A549 (cell line): Measurements from ENCODE around the gene MT1E. TPM values are rescaled to one million over a fixed set of nuclear protein-coding genes. Genes with fewer than 3 reads are reported as not detected.

Source experiments
- ATAC-seq, 2 experiments: fragments of 200-7000 bp in 1 of 2; fragments of >200 bp in 1 of 2; cut with Nextera tagmentation in 1 of 2; cut with Tn5 transposase in 1 of 2; 3 replicates each; pipeline versions ENCODE4 v1.8.0 to v1.9.1; 2018 to 2020; ENCODE audit warnings: mild to moderate bottlenecking in 1 of 2, moderate library complexity in 1 of 2
- CTCF ChIA-PET: fragments of 300-600 bp; sonication (Branson Sonifier 250); formaldehyde crosslinking; extraction: SDS; loops from one replicate; lab custom pipeline; 2021; ENCODE audit warnings: antibody characterized with exemption, inconsistent platforms; lab: Yijun Ruan, JAX
- POLR2A ChIA-PET: fragments of 350-600 bp; formaldehyde crosslinking; extraction: SDS; loops from one replicate; lab custom pipeline; 2021; ENCODE audit warnings: antibody characterized with exemption, inconsistent platforms; lab: Yijun Ruan, JAX
- DNase-seq, 2 experiments: peaks; one replicate each; pipeline versions ENCODE4 v3.0.0 to v3.0.0-alpha.2; 2011 to 2016; ENCODE audit warnings: low read depth in 1 of 2, low spot score in 1 of 2
- FAIRE-seq: peaks from 2 replicates; lab custom pipeline; 2011; peaks lifted over from hg19 to GRCh38; lab: Jason Lieb, UNC
- H3K27ac ChIP-seq, 2 experiments: fragments of >200 bp; sonication (Bioruptor Twin); formaldehyde crosslinking; 3 replicates each; pipeline ENCODE4 v1.5.1; 2016 to 2017
- H3K4me1 ChIP-seq: fragments of >200 bp; sonication (Bioruptor Twin); formaldehyde crosslinking; 3 replicates; pipeline ENCODE4 v1.6.1; 2016
- H3K4me2 ChIP-seq: fragments of >200 bp; sonication (Bioruptor Twin); formaldehyde crosslinking; 3 replicates; pipeline ENCODE4 v1.6.1; 2016
- H3K4me3 ChIP-seq: fragments of >200 bp; sonication (Bioruptor Twin); formaldehyde crosslinking; 3 replicates; pipeline ENCODE4 v1.5.1; 2016
- H3K9me3 ChIP-seq: fragments of >200 bp; sonication (Bioruptor Twin); formaldehyde crosslinking; 3 replicates; pipeline ENCODE4 v1.6.1; 2016
- CBX2 ChIP-seq: fragments of 200-600 bp; sonication (generic); IDR thresholded peaks from 2 replicates; pipeline ENCODE4 v1.6.1; 2016; ENCODE audit warnings: low read depth, mild to moderate bottlenecking, borderline replicate concordance
- CBX8 ChIP-seq: fragments of 200-600 bp; sonication (generic); IDR thresholded peaks from 2 replicates; pipeline ENCODE4 v1.6.1; 2016
- EP300 ChIP-seq, 2 experiments: fragments of >200 bp; sonication (Bioruptor Twin); formaldehyde crosslinking; IDR thresholded peaks; 2 replicates in 1 of 2; 3 replicates in 1 of 2; pipeline ENCODE4 v1.6.1; 2016 to 2017
- JUN ChIP-seq, 2 experiments: fragments of >200 bp; sonication (Bioruptor Twin); formaldehyde crosslinking; IDR thresholded peaks; 2 replicates in 1 of 2; 3 replicates in 1 of 2; pipeline ENCODE4 v1.6.1; 2016 to 2017
- MAFK ChIP-seq: fragments of 450-650 bp; IDR thresholded peaks from 2 replicates; pipeline ENCODE4 v1.6.1; 2014; ENCODE audit not compliant: partially characterized antibody
- MAZ ChIP-seq: fragments of 150-350 bp; IDR thresholded peaks from 2 replicates; pipeline ENCODE4 v1.6.1; 2014; ENCODE audit warnings: antibody characterized with exemption, low read depth, low read length, borderline replicate concordance
- MYC ChIP-seq: IDR thresholded peaks from 2 replicates; pipeline ENCODE4 v1.6.1; 2012; ENCODE audit warnings: mild to moderate bottlenecking, inconsistent platforms, low read length, improper control_type of control experiment, borderline replicate concordance
- NPAS2 ChIP-seq: fragments of 250-450 bp; sonication (Bioruptor Pico); IDR thresholded peaks from 2 replicates; pipeline ENCODE4 v1.8.0; 2022; ENCODE audit warnings: mild to moderate bottlenecking, moderate library complexity, borderline replicate concordance
- POLR2A ChIP-seq: IDR thresholded peaks from 2 replicates; pipeline ENCODE4 v1.6.1; 2012; ENCODE audit warnings: mild to moderate bottlenecking, low read length
- RARB ChIP-seq: fragments of 250-450 bp; sonication (Bioruptor Pico); IDR thresholded peaks from 2 replicates; pipeline ENCODE4 v1.8.0; 2021; ENCODE audit warnings: mild to moderate bottlenecking, moderate library complexity
- RFX5 ChIP-seq: fragments of 450-650 bp; IDR thresholded peaks from 2 replicates; pipeline ENCODE4 v1.7.1; 2014; ENCODE audit warnings: antibody characterized with exemption, mild to moderate bottlenecking, moderate library complexity
- ZSCAN20 ChIP-seq: fragments of 250-450 bp; sonication (Bioruptor Pico); IDR thresholded peaks from 2 replicates; pipeline ENCODE4 v1.8.0; 2022; ENCODE audit warnings: mild to moderate bottlenecking, moderate library complexity
- WGBS: methylation state at CpG from one replicate; pipeline ENCODE4 v1.1.6; 2017; ENCODE audit errors: missing lambda C conversion rate; 5-methylcytosine and 5-hydroxymethylcytosine counted together
- polyA plus RNA-seq, 4 experiments: library from polyadenylated mRNA; depleted of rRNA in 3 of 4; stranded (reverse); fragments of >200 nt; fragmentation: RNase III in 1 of 4; extraction: RNeasy Plus Mini Kit Qiagen cat#74134 plus additional on column Dnase treatment in 1 of 4; gene quantifications; 2 replicates in 3 of 4; 3 replicates in 1 of 4; pipeline ENCODE4 v1.2.3, GENCODE V29; 2011 to 2017
- TF ChIP-seq, protein P1 (sequence below): fragments of >200 bp; sonication (Bioruptor Twin); formaldehyde crosslinking; IDR thresholded peaks from 3 replicates; pipeline ENCODE4 v1.5.1; 2016
- TF ChIP-seq, protein P2 (sequence below): fragments of 250-450 bp; sonication (Bioruptor Pico); IDR thresholded peaks from 2 replicates; pipeline ENCODE4 v1.5.0; 2021; ENCODE audit warnings: mild to moderate bottlenecking, moderate library complexity, borderline replicate concordance
- TF ChIP-seq, protein P3 (sequence below): fragments of 150-350 bp; IDR thresholded peaks from 2 replicates; pipeline ENCODE4 v1.6.1; 2014; ENCODE audit warnings: low read depth, mild to moderate bottlenecking, low read length
- TF ChIP-seq, protein P4 (sequence below): fragments of >200 bp; sonication (Bioruptor Twin); formaldehyde crosslinking; IDR thresholded peaks from 2 replicates; pipeline ENCODE4 v1.6.1; 2016

The MT1E gene
- polyA plus RNA-seq, 2 of the 4 experiments (the other 2 are of a cell fraction) = not detected

DNA sequence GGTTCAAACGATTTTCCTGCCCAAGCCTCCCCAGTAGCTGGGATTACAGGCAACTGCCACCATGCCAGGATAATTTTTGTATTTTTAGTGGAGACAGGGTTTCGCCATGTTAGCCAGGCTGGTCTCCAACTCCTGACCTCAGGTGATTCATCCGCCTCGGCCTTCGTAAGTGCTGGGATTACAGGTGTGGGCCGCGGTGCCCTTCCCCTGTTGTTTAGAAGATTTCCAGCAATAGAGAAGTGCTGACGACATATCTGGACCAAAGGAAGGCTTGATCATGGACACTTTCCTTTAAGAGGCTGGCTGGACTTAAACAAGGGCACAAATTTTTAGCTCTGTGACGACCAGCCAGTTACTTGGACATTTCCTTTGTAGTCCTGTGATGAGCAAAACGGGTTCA, 5.6 kb downstream of the MT1E start:
- FAIRE-seq (no peak), ATAC-seq (no peak), DNase-seq (no peak)
- no peak overlapping the region for H3K4me2 ChIP-seq
- TF ChIP-seq NPAS2 (CRISPR knock-in tag) (no peak), MAZ (no peak)
- no peaks in the 10 kb centered on the region for H3K9me3 ChIP-seq
- CTCF ChIA-PET = interaction anchor here (1.0 to 2.6 kb wide), 6 partner anchors 9 to 71 kb away, joined by 4 to 16 read pairs (median 6); no protein-coding TSS in a partner anchor
- no peak overlapping the region for H3K4me3 ChIP-seq
- POLR2A ChIA-PET = interaction anchor here (0.7 kb wide), 1 partner anchor 12 kb away, joined by 3 read pairs; no protein-coding TSS in a partner anchor
- 73% methylated on average over 10 of the region's 10 CpGs for WGBS
- peaks cover 14% of the 10 kb centered on the region for H3K4me1 ChIP-seq
- no peak overlapping the region for H3K27ac ChIP-seq

DNA sequence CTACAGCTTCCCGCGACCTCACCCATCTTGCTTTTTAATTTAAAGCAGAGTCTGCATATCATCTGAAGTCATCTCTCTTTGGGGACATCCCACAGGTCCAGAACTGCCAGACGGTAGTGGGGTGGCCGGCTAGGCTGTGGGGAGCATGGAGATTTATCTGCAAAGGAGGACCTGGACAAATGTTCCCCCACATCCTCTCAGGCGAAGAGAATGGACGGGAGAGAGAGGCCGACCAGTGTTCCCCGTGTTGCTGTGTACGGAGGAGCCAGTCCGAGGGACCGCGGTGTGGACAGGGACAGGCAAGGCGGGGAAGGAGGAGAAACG, 6.2 kb downstream of the MT1E start:
- Histone ChIP-seq H3K4me1 (peaks cover 10% of the 10 kb centered on the region), H3K4me2 (no peak overlapping the region), H3K4me3 (no peak overlapping the region), H3K9me3 (no peaks in the 10 kb centered on the region), H3K27ac (no peak overlapping the region)
- ATAC-seq = no peak
- no peak for FAIRE-seq
- DNase-seq = no peak
- TF ChIP-seq, protein P1, sequence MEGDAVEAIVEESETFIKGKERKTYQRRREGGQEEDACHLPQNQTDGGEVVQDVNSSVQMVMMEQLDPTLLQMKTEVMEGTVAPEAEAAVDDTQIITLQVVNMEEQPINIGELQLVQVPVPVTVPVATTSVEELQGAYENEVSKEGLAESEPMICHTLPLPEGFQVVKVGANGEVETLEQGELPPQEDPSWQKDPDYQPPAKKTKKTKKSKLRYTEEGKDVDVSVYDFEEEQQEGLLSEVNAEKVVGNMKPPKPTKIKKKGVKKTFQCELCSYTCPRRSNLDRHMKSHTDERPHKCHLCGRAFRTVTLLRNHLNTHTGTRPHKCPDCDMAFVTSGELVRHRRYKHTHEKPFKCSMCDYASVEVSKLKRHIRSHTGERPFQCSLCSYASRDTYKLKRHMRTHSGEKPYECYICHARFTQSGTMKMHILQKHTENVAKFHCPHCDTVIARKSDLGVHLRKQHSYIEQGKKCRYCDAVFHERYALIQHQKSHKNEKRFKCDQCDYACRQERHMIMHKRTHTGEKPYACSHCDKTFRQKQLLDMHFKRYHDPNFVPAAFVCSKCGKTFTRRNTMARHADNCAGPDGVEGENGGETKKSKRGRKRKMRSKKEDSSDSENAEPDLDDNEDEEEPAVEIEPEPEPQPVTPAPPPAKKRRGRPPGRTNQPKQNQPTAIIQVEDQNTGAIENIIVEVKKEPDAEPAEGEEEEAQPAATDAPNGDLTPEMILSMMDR = no peak
- TF ChIP-seq MAFK (no peak), ZSCAN20 (no peak), EP300 (IDR thresholded peaks at IDR 0.05) (no peak), RFX5 (no peak), POLR2A (no peak), RARB (CRISPR knock-in tag) (no peak)
- TF ChIP-seq, protein P2, sequence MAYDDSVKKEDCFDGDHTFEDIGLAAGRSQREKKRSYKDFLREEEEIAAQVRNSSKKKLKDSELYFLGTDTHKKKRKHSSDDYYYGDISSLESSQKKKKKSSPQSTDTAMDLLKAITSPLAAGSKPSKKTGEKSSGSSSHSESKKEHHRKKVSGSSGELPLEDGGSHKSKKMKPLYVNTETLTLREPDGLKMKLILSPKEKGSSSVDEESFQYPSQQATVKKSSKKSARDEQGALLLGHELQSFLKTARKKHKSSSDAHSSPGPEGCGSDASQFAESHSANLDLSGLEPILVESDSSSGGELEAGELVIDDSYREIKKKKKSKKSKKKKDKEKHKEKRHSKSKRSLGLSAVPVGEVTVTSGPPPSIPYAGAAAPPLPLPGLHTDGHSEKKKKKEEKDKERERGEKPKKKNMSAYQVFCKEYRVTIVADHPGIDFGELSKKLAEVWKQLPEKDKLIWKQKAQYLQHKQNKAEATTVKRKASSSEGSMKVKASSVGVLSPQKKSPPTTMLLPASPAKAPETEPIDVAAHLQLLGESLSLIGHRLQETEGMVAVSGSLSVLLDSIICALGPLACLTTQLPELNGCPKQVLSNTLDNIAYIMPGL (CRISPR knock-in tag) = no peak
- TF ChIP-seq, protein P3, sequence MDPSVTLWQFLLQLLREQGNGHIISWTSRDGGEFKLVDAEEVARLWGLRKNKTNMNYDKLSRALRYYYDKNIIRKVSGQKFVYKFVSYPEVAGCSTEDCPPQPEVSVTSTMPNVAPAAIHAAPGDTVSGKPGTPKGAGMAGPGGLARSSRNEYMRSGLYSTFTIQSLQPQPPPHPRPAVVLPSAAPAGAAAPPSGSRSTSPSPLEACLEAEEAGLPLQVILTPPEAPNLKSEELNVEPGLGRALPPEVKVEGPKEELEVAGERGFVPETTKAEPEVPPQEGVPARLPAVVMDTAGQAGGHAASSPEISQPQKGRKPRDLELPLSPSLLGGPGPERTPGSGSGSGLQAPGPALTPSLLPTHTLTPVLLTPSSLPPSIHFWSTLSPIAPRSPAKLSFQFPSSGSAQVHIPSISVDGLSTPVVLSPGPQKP = no peak
- TF ChIP-seq, protein P4, sequence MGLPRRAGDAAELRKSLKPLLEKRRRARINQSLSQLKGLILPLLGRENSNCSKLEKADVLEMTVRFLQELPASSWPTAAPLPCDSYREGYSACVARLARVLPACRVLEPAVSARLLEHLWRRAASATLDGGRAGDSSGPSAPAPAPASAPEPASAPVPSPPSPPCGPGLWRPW = no peak
- ChIA-PET CTCF (interaction anchor here (1.5 to 2.6 kb wide), 2 partner anchors 11 to 24 kb away, joined by 4 to 16 read pairs; no protein-coding TSS in a partner anchor), POLR2A (no interaction called here)
- WGBS = 91% methylated on average over 14 of the region's 14 CpGs

DNA sequence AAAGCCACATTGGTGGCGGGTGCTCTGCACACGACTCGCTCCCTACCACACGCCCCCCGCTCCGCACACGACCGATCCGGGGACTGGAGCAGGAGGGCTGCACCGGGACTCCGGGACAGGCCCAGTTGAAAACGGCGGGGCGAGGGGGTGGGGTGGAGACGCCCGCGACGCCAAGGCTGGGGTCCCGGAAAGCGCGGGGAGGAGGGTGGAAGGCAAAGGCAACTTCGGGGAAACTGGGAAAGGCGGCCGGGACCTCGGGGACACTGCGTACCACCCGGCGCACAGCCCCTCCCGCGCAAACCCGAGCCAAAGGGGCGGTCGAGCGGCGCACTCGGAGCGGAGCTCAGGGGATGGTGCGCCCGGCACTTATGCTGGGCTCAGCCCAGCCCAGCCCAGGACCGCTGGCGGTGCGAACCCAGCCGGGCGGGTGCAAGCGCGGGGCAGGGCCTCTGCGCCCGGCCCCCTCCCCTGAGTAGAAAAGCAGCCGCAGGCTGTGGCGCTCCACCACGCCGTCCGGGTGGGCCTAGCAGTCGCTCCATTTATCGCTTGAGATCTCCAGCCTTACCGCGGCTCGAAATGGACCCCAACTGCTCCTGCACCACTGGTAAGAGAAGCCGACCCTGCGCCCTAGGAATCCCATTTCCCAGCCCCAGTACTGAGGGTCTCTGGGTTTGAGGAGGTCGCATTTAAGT, 6.7 kb downstream of the MT1E start, which contains the start of gene MT1M:
TSS of gene MT1M (plus strand) at position 504 of the 692 bp plus-strand sequence. CDS start at position 577, 73 bp downstream.
- no peak within 1 kb of the TSS for H3K4me3 ChIP-seq
- H3K9me3 ChIP-seq = no peaks in the 10 kb centered on the region
- WGBS = 89% methylated on average over 51 of the region's 61 CpGs
- ATAC-seq (no peak), FAIRE-seq (no peak), DNase-seq (no peak)
- peaks cover 5% of the 10 kb centered on the region for H3K4me1 ChIP-seq
- no peak within 1 kb of the TSS for H3K27ac ChIP-seq
- TF ChIP-seq JUN (IDR thresholded peaks at IDR 0.05) = no peak
- TF ChIP-seq MYC = no peak
- no peak for TF ChIP-seq CBX8
- TF ChIP-seq CBX2 = no peak
- no peak within 1 kb of the TSS for H3K4me2 ChIP-seq
- ChIA-PET POLR2A (no interaction called here), CTCF (interaction anchor here (1.5 to 25.6 kb wide), 3 partner anchors 11 to 24 kb away, joined by 4 to 340 read pairs (median 16); partner anchors contain the start of gene MT2A)
